Stimulated activated naive CD8-positive, alpha-beta T cell treated with anti-CD3 and anti-CD28 coated beads, Interleukin-15, Interleukin-2, amounts not matched to agents 100 ng/mL and 50 ng/mL, for 24 hours (primary cell): Measurements from ENCODE around the gene MATN1.

Experiments
- H3K27ac Mint-ChIP-seq: one replicate; pipeline ENCODE4 v1.8.0; 2021; ENCODE audit warnings: mild to moderate bottlenecking, mixed read lengths
- H3K27me3 Mint-ChIP-seq: one replicate; pipeline ENCODE4 v1.8.0; 2021; ENCODE audit warnings: mixed read lengths
- H3K36me3 Mint-ChIP-seq: one replicate; pipeline ENCODE4 v1.8.0; 2021; ENCODE audit warnings: low read depth, mixed read lengths
- H3K4me1 Mint-ChIP-seq: one replicate; pipeline ENCODE4 v1.8.0; 2021; ENCODE audit warnings: low read depth, mixed read lengths
- H3K4me3 Mint-ChIP-seq: one replicate; pipeline ENCODE4 v1.8.0; 2021; ENCODE audit warnings: mild to moderate bottlenecking, mixed read lengths
- H3K9me3 Mint-ChIP-seq: one replicate; pipeline ENCODE4 v1.8.0; 2021; ENCODE audit warnings: mixed read lengths

The MATN1 gene

GRCh38 chr1:30761381-30762151, 38.2 kb upstream of the MATN1 start:
- H3K4me3 Mint-ChIP-seq, result peak overlapping the region; percentile 72
- no peaks in the 10 kb centered on the region for H3K9me3 Mint-ChIP-seq
- H3K27me3 Mint-ChIP-seq, result no peaks in the 10 kb centered on the region
- H3K36me3 Mint-ChIP-seq, result no peaks in the 10 kb centered on the region
- H3K4me1 Mint-ChIP-seq, result peaks cover 93% of the 10 kb centered on the region
- H3K27ac Mint-ChIP-seq, result peak overlapping the region; percentile 71

GRCh38 chr1:30760596-30761324, 37.4 kb upstream of the MATN1 start:
- Mint-ChIP-seq H3K4me3 (peak overlapping the region; percentile 72), H3K4me1 (peaks cover 93% of the 10 kb centered on the region), H3K27ac (peak overlapping the region; percentile 76), H3K9me3 (no peaks in the 10 kb centered on the region), H3K27me3 (no peaks in the 10 kb centered on the region), H3K36me3 (peaks cover 2% of the 10 kb centered on the region)

- H3K36me3 Mint-ChIP-seq, result peaks cover 11% of the 10 kb centered on the region
- H3K27ac Mint-ChIP-seq, result peak overlapping the region; percentile 76
- peak overlapping the region; percentile 72 for H3K4me3 Mint-ChIP-seq
- peaks cover 93% of the 10 kb centered on the region for H3K4me1 Mint-ChIP-seq
- H3K27me3 Mint-ChIP-seq, result no peaks in the 10 kb centered on the region
- no peaks in the 10 kb centered on the region for H3K9me3 Mint-ChIP-seq
Measured at GRCh38 chr1:30759718-30760281, 36.4 kb upstream of the MATN1 start.

GRCh38 chr1:30758785-30759380, 35.5 kb upstream of the MATN1 start:
- peak overlapping the region; percentile 94 for H3K4me3 Mint-ChIP-seq
- H3K4me1 Mint-ChIP-seq, result peaks cover 97% of the 10 kb centered on the region
- peaks cover 11% of the 10 kb centered on the region for H3K36me3 Mint-ChIP-seq
- peak overlapping the region; percentile 72 for H3K27ac Mint-ChIP-seq
- no peaks in the 10 kb centered on the region for H3K27me3 Mint-ChIP-seq
- H3K9me3 Mint-ChIP-seq, result no peaks in the 10 kb centered on the region

- H3K27ac Mint-ChIP-seq, result peak overlapping the region; percentile 97
- no peaks in the 10 kb centered on the region for H3K9me3 Mint-ChIP-seq
- peaks cover 97% of the 10 kb centered on the region for H3K4me1 Mint-ChIP-seq
- peaks cover 16% of the 10 kb centered on the region for H3K36me3 Mint-ChIP-seq
- no peaks in the 10 kb centered on the region for H3K27me3 Mint-ChIP-seq
- H3K4me3 Mint-ChIP-seq, result peak overlapping the region; percentile 94
Measured at GRCh38 chr1:30758121-30758688, 34.8 kb upstream of the MATN1 start.

- peaks cover 97% of the 10 kb centered on the region for H3K4me1 Mint-ChIP-seq
- H3K9me3 Mint-ChIP-seq, result no peaks in the 10 kb centered on the region
Measured at GRCh38 chr1:30757352-30758120, 34.2 kb upstream of the MATN1 start, which contains the start of gene LAPTM5. Gene LAPTM5, minus strand, starts transcription at chr1:30757774. Its CDS starts 29 bp downstream, at chr1:30757745.

GRCh38 chr1:30756545-30757351, 33.4 kb upstream of the MATN1 start:
- Mint-ChIP-seq H3K4me3 (peak overlapping the region; percentile 94), H3K9me3 (no peaks in the 10 kb centered on the region), H3K27me3 (no peaks in the 10 kb centered on the region), H3K27ac (peak overlapping the region; percentile 97), H3K36me3 (peaks cover 25% of the 10 kb centered on the region), H3K4me1 (peaks cover 97% of the 10 kb centered on the region)

More at GRCh38 chr1:30757352-30758120, 34.2 kb upstream of the MATN1 start, which contains the start of gene LAPTM5:
- Mint-ChIP-seq H3K27me3 (no peaks in the 10 kb centered on the region), H3K36me3 (peaks cover 17% of the 10 kb centered on the region), H3K4me3 (peak within 1 kb of the TSS; percentile 94), H3K27ac (peak within 1 kb of the TSS; percentile 97)

GRCh38 chr1:30756206-30756544, 32.8 kb upstream of the MATN1 start:
- no peaks in the 10 kb centered on the region for H3K9me3 Mint-ChIP-seq
- peaks cover 27% of the 10 kb centered on the region for H3K36me3 Mint-ChIP-seq
- H3K27me3 Mint-ChIP-seq, result no peaks in the 10 kb centered on the region
- H3K27ac Mint-ChIP-seq, result peak overlapping the region; percentile 97
- H3K4me1 Mint-ChIP-seq, result peaks cover 97% of the 10 kb centered on the region
- H3K4me3 Mint-ChIP-seq, result peak overlapping the region; percentile 94

- Mint-ChIP-seq H3K27ac (peak overlapping the region; percentile 97), H3K4me1 (peaks cover 97% of the 10 kb centered on the region), H3K27me3 (no peaks in the 10 kb centered on the region), H3K36me3 (peaks cover 27% of the 10 kb centered on the region), H3K4me3 (peak overlapping the region; percentile 94), H3K9me3 (no peaks in the 10 kb centered on the region)
Measured at GRCh38 chr1:30755746-30756145, 32.4 kb upstream of the MATN1 start.

- peak overlapping the region; percentile 97 for H3K27ac Mint-ChIP-seq
- H3K36me3 Mint-ChIP-seq, result peaks cover 28% of the 10 kb centered on the region
- peaks cover 97% of the 10 kb centered on the region for H3K4me1 Mint-ChIP-seq
- H3K27me3 Mint-ChIP-seq, result no peaks in the 10 kb centered on the region
- H3K4me3 Mint-ChIP-seq, result peak overlapping the region; percentile 94
- H3K9me3 Mint-ChIP-seq, result no peaks in the 10 kb centered on the region
Measured at GRCh38 chr1:30755334-30755733, 31.9 kb upstream of the MATN1 start.

- peaks cover 97% of the 10 kb centered on the region for H3K4me1 Mint-ChIP-seq
- H3K36me3 Mint-ChIP-seq, result peaks cover 32% of the 10 kb centered on the region
Measured at GRCh38 chr1:30754684-30755171, 31.3 kb upstream of the MATN1 start.

GRCh38 chr1:30753660-30754123, 30.3 kb upstream of the MATN1 start:
- peaks cover 97% of the 10 kb centered on the region for H3K4me1 Mint-ChIP-seq
- peak overlapping the region; percentile 94 for H3K4me3 Mint-ChIP-seq
- no peaks in the 10 kb centered on the region for H3K9me3 Mint-ChIP-seq
- H3K27ac Mint-ChIP-seq, result peak overlapping the region; percentile 97
- H3K27me3 Mint-ChIP-seq, result no peaks in the 10 kb centered on the region
- H3K36me3 Mint-ChIP-seq, result peaks cover 42% of the 10 kb centered on the region

More at GRCh38 chr1:30754684-30755171, 31.3 kb upstream of the MATN1 start:
- Mint-ChIP-seq H3K9me3 (no peaks in the 10 kb centered on the region), H3K27ac (peak overlapping the region; percentile 97), H3K27me3 (no peaks in the 10 kb centered on the region), H3K4me3 (peak overlapping the region; percentile 94)

GRCh38 chr1:30753118-30753517, 29.7 kb upstream of the MATN1 start:
- Mint-ChIP-seq H3K9me3 (no peaks in the 10 kb centered on the region), H3K27ac (peak overlapping the region; percentile 97), H3K27me3 (no peaks in the 10 kb centered on the region), H3K36me3 (peaks cover 48% of the 10 kb centered on the region), H3K4me3 (peak overlapping the region; percentile 94), H3K4me1 (peaks cover 97% of the 10 kb centered on the region)
